C4-2B (cell line): ENCODE results near the gene SCFD1.

Source experiments
- ZFX ChIP-seq: fragments of 450-650 bp; IDR thresholded peaks from 2 replicates; pipeline ENCODE4 v1.6.1; 2017
- TF ChIP-seq, protein P1 (sequence below): fragments of 450-650 bp; conservative IDR thresholded peaks from 2 replicates; pipeline ENCODE4 v1.5.1; 2017; ENCODE audit warnings: mild to moderate bottlenecking

DNA sequence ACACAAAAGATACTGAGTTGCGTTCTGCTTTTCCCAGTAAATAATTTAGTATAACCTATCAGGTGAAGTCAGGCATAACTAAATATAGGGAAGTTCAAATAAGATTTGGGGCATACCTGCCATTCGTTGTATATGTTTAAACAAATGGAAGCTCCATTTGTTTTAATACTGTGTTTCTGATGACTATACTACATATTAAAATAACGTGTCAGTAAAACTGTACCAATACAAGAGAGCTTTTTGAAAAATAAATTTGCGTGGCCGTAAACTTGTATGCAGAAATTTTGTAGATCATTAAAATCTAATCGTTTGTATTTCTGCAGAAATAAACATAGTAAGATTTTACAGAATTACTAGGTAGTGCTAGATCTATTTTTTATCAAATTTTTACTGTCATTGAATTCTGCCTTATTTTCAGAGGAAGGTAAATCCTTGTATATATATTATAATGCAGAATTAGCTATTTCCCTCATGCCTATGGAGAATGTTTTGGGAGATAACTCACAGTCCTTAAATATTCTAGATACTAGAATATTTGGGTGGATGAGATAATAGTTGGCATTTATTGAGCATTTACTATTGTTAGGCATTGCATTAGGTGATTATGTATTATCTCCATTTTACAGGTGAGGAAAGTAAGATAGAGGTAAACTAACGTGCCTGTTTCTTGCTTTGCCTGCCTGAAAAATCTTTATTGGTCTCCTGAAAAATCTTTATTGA is 1.5 kb downstream of the SCFD1 start:
- TF ChIP-seq, protein P1, sequence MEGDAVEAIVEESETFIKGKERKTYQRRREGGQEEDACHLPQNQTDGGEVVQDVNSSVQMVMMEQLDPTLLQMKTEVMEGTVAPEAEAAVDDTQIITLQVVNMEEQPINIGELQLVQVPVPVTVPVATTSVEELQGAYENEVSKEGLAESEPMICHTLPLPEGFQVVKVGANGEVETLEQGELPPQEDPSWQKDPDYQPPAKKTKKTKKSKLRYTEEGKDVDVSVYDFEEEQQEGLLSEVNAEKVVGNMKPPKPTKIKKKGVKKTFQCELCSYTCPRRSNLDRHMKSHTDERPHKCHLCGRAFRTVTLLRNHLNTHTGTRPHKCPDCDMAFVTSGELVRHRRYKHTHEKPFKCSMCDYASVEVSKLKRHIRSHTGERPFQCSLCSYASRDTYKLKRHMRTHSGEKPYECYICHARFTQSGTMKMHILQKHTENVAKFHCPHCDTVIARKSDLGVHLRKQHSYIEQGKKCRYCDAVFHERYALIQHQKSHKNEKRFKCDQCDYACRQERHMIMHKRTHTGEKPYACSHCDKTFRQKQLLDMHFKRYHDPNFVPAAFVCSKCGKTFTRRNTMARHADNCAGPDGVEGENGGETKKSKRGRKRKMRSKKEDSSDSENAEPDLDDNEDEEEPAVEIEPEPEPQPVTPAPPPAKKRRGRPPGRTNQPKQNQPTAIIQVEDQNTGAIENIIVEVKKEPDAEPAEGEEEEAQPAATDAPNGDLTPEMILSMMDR = no peak
- TF ChIP-seq ZFX = no peak
